Epithelial cell of alveolus of lung (primary cell): ENCODE results near the gene CCDC167. TPM values are rescaled to one million over a fixed set of nuclear protein-coding genes. Genes with fewer than 3 reads are reported as not detected.

ENCODE experiments used
- total RNA-seq: library from RNA; depleted of rRNA; stranded (reverse); fragments of >200 nt; gene quantifications from 2 replicates; pipeline ENCODE4 v1.2.1, GENCODE V29; 2015

The CCDC167 gene
- 28.3 and 69.9 TPM in 2 replicates for total RNA-seq

DNA sequence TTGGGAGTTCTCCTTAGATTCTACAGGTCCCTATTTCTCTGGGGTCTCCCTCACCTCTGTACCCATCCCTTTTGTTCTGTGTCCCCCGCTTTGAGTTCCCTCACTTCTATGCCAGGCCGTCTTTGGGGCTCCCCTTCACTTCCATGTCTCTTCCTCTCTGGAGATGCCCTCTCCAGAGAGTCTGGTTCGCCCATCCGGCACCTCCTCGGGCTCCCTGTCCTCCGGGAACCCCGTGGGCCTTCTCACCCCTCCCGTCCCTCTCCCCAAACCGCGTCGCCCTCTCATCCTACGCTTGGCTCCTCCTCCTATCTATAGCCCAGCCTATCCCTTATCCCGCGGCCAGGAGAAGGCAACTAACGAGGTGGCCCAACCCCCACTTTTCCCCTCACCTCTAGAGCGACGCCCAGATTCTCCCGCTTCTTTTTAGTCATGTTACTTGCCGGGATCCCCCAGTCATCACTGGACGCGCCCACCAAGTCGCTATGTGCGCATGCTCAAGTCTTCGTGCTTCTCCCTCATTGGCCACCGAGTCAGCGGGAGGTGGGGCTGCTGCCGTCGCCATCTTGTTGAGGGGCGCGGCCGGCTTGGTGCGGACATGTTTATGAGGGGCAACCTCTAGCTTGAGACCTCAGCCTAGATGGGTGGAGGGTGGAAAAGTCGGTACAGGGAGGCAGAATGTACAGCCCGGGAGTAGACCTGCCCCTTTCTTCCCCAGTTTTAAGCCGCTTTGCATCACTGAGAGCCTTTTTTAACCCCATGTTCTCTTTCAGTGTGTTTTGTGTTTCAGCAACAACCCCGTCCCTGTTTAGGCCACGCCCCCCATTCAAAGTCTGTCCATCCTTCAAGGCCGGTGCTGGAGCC, at the start of gene CCDC167:
Gene CCDC167, minus strand, starts transcription at position 461 of the 861 bp plus-strand sequence. Its CDS starts 30 bp downstream, at position 431.

Other genes starting within 250 kb of the CCDC167 start
- gene TBC1D22B, start 242.1 kb downstream of the CCDC167 start, total RNA-seq: 9.3 and 9.4 TPM in 2 replicates
- gene TMEM217, start 241.7 kb downstream of the CCDC167 start, total RNA-seq: 1.6 and 2.5 TPM in 2 replicates
- 11.7 and 12.7 TPM in 2 replicates for gene RNF8, start 145.9 kb downstream of the CCDC167 start, total RNA-seq
- gene CMTR1, start 66.7 kb downstream of the CCDC167 start, total RNA-seq: 19.7 and 20.1 TPM in 2 replicates
- gene MDGA1, start 198.0 kb upstream of the CCDC167 start, total RNA-seq: 1.5 and 3.1 TPM in 2 replicates